ENCODE results near the gene STN1. TPM values are rescaled to one million over a fixed set of nuclear protein-coding genes. Genes with fewer than 3 reads are reported as not detected.

STN1 gene
- total RNA-seq, 1 experiment from 2014 or later: 33.2 TPM

DNA sequence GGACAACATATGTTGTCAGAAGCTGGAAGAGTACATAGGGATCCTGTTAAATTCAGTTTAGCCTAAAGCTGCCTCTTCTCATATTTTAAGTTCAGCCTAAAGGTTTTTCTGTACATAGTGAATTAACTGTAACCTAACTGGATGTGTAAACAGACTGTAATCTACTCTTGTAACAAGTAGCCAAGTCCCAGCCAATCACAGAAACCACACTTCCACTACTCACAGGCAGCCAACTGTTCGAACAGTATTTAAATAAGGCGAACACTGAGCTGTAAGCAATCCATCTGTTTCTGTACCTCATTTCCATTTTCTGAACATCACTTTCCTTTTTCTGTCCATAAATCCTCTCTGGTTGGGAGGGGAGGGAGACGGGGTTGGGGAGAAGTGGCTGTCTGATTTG is 15.0 kb upstream of the STN1 start:
- Histone ChIP-seq H3K9me3 (no peaks in the 10 kb centered on the region), H3K27me3 (no peaks in the 10 kb centered on the region), H3K4me3 (no peak overlapping the region), H3K36me3 (no peaks in the 10 kb centered on the region)
- DNase-seq: no peak

DNA sequence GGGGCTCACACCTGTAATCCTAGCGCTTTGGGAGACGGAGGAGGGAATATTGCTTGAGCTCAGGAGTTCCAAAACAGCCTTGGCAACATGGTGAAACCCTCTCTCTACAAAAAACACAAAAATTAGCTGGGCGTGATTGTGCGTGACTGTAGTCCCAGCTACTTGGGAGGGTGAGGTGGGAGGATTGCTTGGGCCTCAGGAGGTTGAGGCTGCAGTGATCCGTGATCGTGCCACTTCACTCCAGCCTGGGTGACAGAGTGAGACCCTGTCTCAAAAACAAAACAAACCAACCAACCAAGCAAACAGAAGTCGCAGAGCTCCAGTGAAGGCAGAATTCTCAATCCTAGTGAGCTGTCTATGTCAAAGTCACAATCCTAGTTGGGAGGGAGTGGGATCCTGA is 14.3 kb upstream of the STN1 start:
- Histone ChIP-seq H3K4me3 (no peak overlapping the region), H3K27me3 (no peaks in the 10 kb centered on the region), H3K9me3 (no peaks in the 10 kb centered on the region), H3K36me3 (no peaks in the 10 kb centered on the region)
- DNase-seq: no peak

DNA sequence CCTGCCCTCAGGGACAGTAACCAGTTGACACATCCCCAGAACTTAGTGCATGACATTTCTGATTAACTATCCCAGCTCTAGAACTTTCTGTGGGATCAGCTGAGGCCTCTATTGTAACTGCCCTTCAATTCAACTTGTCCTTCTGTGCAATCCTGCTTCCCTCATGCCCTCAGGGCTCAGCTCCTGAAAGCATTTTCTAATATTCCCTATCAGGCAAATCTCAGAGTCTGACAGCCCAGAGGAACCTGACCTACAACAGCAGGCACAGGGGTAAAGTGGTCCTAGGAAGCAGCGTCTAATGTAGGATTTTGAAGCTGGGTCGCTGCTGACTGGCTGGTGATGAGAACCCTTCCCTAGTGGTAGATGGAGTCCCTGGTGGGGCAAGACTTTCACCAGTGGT is 13.6 kb upstream of the STN1 start:
- no peaks in the 10 kb centered on the region for H3K36me3 ChIP-seq
- DNase-seq: no peak
- no peaks in the 10 kb centered on the region for H3K27me3 ChIP-seq
- H3K4me3 ChIP-seq: no peak overlapping the region
- no peaks in the 10 kb centered on the region for H3K9me3 ChIP-seq

DNA sequence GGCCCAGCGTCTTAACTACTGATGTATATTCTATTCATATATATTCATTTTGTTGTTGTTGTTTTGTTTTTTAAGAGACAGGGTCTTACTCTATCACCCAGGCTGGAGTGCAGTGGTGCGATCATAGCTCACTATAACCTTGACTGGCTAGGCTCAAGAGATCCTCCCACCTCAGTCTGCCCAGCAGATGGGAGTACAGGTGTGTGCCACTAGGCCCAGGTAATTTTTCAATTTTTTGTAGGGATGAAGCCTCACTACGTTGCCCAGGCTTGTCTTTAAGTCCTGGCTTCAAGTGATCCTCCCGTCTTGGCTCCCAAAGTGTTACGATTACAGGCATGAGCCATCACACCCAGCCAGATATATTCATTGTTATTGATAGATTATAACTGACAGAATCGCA is 12.9 kb upstream of the STN1 start:
- H3K4me3 ChIP-seq: no peak overlapping the region
- H3K9me3 ChIP-seq: no peaks in the 10 kb centered on the region
- DNase-seq: no peak
- no peaks in the 10 kb centered on the region for H3K36me3 ChIP-seq
- no peaks in the 10 kb centered on the region for H3K27me3 ChIP-seq

DNA sequence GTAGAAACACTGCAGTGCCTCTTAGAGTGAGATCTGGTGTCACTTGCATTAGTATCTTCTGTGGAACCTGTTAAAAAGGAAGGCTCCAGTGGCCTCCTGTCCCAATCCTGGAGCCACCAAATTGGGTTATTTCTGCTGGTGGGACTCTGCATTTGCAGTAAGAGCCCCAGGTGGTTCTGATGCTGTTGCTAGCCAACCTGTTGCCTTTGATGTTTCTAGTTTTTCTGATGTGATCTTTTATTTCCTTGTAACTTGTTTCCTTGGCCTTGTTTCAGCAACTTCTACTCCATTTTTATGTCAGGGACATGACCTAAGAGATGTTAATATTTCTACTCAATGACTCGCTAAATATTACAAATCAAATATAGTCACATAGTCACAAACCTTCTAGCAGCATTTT is 12.5 kb upstream of the STN1 start:
- no peak for DNase-seq
- Histone ChIP-seq H3K4me3 (no peak overlapping the region), H3K9me3 (no peaks in the 10 kb centered on the region), H3K36me3 (no peaks in the 10 kb centered on the region), H3K27me3 (no peaks in the 10 kb centered on the region)

DNA sequence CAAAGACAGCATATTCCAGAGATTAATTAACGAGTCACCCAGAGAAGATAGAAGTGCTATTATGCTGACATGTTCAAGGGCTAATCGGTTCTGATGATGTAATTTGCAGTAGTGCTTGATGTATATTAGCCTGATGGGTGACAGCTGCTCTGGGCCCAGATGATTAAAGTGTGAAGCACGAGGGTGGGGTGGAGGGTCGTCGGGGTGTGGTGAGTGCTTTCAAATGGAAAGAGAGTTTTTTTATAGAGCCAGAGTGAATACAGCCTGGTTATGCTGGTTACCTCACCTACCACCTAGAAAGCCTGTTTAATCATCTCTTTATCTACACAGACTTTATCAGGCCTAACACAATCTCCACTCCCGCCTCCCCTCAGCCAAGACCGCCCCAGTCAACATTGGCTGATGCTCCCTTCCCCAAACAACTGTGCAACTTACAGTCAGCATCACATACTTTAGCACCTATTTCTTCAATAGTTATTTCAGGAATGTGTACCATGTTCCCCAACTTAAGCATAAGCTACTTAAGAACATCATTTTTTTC is 11.5 kb upstream of the STN1 start:
- Histone ChIP-seq H3K36me3 (no peaks in the 10 kb centered on the region), H3K9me3 (no peaks in the 10 kb centered on the region), H3K27me3 (no peaks in the 10 kb centered on the region), H3K4me3 (no peak overlapping the region)
- DNase-seq: no peak

DNA sequence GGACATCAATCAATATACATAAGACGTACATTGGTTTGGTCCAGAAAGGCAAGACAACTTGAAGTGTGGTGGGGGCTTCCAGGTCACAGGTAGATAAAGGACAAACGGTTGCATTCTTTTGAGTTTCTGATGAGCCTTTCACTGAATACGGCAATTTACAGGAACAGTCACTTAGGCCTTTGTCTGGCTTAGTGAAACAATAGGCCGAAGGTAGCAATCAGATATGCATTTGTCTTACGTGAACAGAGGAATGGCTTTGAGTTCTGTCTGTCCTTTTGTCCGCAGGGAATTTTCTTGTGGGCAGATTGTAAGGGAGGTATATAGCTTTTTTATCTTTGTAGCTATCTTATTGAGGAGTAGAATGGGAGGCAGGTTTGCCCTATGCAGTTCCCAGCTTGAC is 10.8 kb upstream of the STN1 start:
- DNase-seq: no peak
- no peak overlapping the region for H3K4me3 ChIP-seq
- H3K36me3 ChIP-seq: no peaks in the 10 kb centered on the region
- H3K27me3 ChIP-seq: no peaks in the 10 kb centered on the region
- no peaks in the 10 kb centered on the region for H3K9me3 ChIP-seq

DNA sequence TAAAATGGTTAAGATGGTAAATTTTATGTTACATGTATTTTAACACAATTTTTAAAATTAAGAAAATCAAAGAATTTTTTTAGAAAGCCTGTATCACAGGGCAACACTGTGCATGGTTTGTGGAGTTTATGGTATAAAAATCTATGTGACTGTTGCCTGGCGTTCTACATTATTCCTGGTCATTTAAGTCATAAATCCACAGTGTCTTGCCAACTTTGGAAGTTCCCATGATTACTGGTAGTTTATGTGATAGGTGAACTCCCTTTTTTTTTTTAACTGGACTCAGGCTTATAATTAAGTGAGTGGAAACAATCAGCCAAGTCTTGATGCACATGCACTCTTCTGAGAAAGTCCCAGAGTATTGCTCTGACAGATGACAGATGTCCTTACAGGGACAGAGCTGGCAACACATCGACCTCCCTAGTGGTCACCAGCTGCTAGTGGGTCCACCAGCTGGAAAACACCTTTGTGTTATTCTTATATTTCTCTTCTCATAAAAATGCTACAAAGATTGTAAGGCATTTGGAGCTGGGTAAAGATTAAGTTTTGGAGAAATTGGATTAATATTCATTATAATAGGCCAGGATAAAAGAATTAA is 8.8 kb upstream of the STN1 start:
- no peaks in the 10 kb centered on the region for H3K36me3 ChIP-seq
- H3K4me3 ChIP-seq: no peak overlapping the region
- DNase-seq: no peak
- H3K27me3 ChIP-seq: no peaks in the 10 kb centered on the region
- H3K9me3 ChIP-seq: no peaks in the 10 kb centered on the region

DNA sequence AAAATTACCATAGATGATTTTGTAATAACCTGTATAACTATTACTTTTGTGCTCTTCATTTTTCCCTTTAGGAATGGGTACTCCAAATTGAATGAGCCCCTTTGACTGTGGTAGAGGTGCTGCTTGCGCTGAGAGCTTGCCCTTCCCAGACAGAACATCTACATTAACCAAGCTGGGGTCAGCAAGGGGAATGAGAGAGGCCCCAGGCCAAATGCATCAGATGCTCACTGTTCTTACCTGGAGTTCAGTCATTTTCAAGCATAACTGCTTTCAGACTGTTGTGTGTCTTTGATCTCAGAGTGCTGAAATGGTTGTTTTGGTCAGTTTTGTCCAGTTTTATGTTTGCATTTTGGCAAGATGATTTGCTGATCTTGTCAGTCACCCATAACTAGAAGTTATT is 7.6 kb upstream of the STN1 start:
- Histone ChIP-seq H3K27me3 (no peaks in the 10 kb centered on the region), H3K9me3 (no peaks in the 10 kb centered on the region), H3K36me3 (no peaks in the 10 kb centered on the region), H3K4me3 (no peak overlapping the region)
- DNase-seq: no peak

DNA sequence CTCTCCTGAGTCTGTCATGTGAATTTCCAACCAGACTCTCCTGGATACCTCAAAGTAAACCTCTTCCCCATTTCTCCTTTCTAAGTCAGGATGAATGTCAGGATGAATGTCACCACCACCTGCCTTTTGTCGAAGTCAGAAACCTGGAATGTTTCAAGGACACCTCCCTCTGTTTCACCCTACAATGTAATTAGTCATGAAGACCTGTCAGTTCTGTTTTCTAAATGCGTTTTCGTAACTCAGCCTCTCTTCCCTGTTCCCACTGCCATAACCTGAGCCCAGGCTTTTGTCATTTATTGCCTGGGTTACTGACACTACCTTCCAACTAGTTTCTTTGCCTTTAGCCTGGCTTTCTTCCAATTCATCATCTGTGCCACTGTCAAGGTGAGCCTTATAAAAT is 5.5 kb upstream of the STN1 start:
- no peak for DNase-seq
- no peaks in the 10 kb centered on the region for H3K27me3 ChIP-seq
- H3K4me3 ChIP-seq: no peak overlapping the region
- no peaks in the 10 kb centered on the region for H3K36me3 ChIP-seq
- H3K9me3 ChIP-seq: no peaks in the 10 kb centered on the region

DNA sequence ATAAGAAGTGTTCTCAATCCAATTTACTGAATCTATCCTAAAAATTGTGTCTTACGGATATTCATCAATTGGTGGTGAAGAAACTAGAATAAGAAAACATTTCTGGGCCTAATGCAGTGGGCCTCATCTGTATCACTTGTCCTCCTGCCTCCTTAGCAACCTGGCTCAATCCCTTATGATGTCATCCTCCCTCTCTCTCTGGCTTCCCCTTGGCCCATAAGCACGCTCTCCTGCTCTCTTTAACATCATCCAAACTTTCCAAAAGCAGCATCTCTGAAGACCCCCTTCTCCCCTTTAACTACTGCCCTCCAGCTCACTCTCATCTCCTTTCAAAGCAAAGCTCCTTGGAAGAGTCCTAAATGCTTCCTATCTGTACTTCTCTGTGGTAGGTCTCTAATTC is 4.7 kb upstream of the STN1 start:
- DNase-seq: no peak
- no peak overlapping the region for H3K4me3 ChIP-seq
- H3K9me3 ChIP-seq: no peaks in the 10 kb centered on the region
- H3K27me3 ChIP-seq: no peaks in the 10 kb centered on the region
- no peaks in the 10 kb centered on the region for H3K36me3 ChIP-seq

DNA sequence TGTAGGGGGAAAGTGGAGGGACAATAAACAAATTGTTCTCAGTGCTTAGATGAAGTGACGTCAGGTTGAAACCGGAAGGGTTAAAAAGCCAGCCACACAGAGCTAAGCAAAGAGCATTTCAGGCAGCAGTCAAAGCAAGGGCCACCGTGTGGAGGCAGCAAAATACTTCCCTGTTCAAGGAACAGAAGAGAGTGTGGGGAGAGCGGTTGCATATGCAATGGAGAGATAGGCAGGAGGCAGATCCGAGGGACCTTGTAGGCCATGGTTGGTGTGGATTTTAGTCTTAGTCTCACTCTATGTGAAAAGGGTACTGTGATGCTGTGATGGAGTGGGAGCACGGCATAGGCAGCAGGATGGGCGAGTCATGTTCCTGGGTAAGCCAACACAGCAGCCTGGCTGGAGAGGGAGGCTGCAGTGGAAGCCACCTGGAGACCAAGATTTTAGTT is 3.8 kb upstream of the STN1 start:
- H3K36me3 ChIP-seq: no peaks in the 10 kb centered on the region
- no peaks in the 10 kb centered on the region for H3K27me3 ChIP-seq
- H3K9me3 ChIP-seq: no peaks in the 10 kb centered on the region
- no peak for DNase-seq
- no peak overlapping the region for H3K4me3 ChIP-seq

DNA sequence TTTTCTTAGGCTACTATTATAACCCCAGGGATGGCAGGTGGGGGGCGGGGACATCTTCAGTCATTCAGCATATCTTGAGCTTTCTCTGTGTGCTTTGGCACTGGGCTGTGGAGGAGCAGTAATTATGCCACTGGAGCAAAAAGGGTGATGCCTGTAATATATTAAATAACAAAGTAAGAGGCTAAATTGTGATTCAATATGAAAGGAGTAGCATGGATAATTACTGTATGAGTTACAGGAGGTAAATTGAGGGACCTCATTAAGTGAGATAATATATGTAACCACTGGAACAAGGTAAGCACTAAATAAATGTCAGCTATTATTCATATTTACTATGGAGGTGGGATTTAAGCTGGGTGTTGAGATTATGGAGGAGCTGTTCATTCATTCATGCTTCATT is 3.3 kb upstream of the STN1 start:
- no peaks in the 10 kb centered on the region for H3K27me3 ChIP-seq

DNA sequence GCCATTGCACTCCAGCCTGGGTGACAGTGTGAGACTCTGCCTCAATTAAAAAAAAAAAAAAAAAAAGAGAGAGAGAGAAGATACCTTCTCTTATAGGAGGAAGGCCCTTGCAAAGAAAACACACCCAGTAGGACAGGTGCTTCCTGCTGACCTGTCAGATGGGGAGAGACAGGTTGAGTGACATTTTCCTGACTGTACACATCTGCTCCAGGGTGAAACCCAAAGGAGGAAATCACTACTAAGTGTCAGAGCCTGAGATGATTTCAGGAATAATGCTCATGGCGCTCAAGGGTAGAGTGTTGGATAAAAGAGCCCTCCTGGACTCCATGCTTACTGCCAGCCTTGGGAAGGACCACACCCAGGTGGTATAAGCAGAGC is 1.7 kb upstream of the STN1 start:
- H3K9me3 ChIP-seq: no peaks in the 10 kb centered on the region
- H3K36me3 ChIP-seq: 0 out of 2 replicates have a peak, but pooled peaks cover 3% of the 10 kb centered on the region
- H3K27me3 ChIP-seq: no peaks in the 10 kb centered on the region
- H3K4me3 ChIP-seq: no peak overlapping the region
- no peak for DNase-seq

More for the DNA sequence above, 3.3 kb upstream of the STN1 start:
- Histone ChIP-seq H3K4me3 (no peak overlapping the region), H3K36me3 (no peaks in the 10 kb centered on the region), H3K9me3 (no peaks in the 10 kb centered on the region)
- no peak for DNase-seq

DNA sequence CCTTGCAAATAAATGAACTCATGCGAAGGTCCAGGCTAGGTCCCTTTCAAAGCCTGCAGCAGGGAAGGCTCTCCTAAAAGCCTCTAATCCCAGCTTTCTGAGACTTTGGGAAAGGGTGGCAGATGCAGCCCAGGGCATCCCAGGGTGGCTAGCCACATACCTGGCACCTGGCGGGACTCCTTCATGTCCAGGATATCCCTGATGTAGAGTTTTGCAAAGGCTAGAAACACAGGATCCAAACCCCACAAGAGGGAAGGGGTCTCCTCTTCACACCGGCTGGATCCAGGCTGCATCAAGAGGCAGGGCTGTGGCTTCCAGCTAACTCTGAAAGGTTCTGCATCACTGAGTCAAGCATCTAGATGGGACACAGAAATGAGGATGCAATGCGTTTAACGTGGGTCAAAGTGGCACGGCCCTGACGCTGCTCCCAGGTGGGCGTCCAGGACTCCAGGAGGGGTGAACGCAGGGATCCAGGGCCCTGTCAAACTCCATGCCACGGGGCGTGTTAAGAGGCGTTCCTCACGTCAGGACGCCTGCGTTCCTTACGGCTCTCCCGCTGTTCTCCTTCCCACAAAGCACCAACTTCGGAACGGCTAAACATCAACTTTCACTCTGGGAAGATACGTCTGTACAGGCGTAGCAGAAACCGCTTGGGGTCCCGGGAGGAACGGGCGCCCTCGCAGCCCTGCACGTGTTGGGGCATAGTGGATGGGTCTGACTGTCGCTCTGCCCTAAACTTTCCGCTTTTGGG is 507 bp downstream of the STN1 start:
- no peaks in the 10 kb centered on the region for H3K9me3 ChIP-seq
- peak overlapping the region; percentile 80 for H3K4me3 ChIP-seq
- peak; percentile 62 for DNase-seq
- no peaks in the 10 kb centered on the region for H3K27me3 ChIP-seq
- H3K36me3 ChIP-seq: peaks cover 3% of the 10 kb centered on the region; the same call in 1 of the 2 replicates

DNA sequence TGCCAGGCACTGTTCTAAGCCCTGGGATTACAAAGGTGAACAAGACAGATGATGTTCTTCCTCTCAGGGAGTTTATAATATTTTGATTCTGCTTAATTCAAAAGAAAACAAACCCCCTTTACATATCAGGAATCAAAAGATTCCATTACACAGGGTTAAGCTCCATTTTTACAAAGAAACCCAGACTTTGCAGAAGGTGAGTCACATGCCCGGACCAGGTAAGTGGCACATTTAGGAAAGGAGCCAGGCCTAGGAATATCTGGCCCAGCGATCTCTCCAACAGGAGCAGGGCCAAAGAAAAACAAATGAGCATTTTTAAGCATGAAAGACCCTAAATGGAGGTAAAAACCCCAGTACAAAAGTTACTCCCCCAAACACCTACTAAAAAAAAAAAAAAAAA is 1.1 kb downstream of the STN1 start:
- Histone ChIP-seq H3K9me3 (no peaks in the 10 kb centered on the region), H3K4me3 (peak overlapping the region; percentile 80), H3K36me3 (peaks cover 3% of the 10 kb centered on the region; the same call in 1 of the 2 replicates), H3K27me3 (no peaks in the 10 kb centered on the region)
- DNase-seq: no peak

DNA sequence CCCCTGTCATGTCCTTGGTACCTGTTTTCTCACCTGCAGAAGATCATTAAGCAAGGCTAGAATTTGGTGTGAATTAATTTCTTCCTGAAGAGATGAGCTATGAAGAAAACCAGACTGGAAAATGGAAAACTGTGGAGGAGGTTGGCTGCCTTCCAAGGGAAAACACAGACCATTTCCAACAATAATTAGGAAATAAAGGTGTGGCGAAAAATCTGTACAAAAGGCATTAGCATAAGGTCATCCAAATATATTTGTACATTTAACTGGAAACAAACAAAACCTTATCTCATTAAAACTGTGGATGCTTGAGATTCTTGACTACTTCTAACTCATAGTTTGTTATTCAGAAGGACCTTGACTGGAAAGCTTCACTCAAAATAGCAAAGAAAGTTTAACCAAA is 1.7 kb downstream of the STN1 start:
- Histone ChIP-seq H3K9me3 (no peaks in the 10 kb centered on the region), H3K36me3 (peaks cover 3% of the 10 kb centered on the region; the same call in 1 of the 2 replicates), H3K27me3 (no peaks in the 10 kb centered on the region), H3K4me3 (0 out of 2 replicates have a peak overlapping the region, but pooled peaks have one; percentile 1)
- DNase-seq: no peak

DNA sequence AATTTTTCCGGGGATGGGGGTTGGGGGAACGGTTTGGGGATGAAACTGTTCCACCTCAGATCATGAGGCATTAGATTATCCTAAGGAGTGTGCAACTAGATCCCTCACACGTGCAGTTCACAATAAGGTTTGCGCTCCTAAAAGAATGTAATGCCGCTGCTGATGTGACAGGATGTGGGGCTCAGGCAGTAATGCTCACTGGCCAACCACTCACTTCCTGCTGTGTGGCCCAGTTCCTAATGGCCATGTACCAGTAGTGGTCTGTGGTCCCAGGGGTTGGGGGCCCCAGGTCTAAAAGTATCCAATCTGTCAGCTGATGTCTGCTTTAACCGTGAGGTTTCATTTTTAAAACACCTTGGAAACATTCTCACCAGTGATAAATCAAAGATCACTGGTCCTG is 2.2 kb downstream of the STN1 start:
- Histone ChIP-seq H3K36me3 (peaks cover 3% of the 10 kb centered on the region; the same call in 1 of the 2 replicates), H3K4me3 (0 out of 2 replicates have a peak overlapping the region, but pooled peaks have one; percentile 1), H3K9me3 (no peaks in the 10 kb centered on the region), H3K27me3 (no peaks in the 10 kb centered on the region)
- DNase-seq: no peak

Data from MG63 (cell line).